HG02943 (cell line): ENCODE data around the gene CDCA4.

Source experiments
- ATAC-seq: cut with Tn5 transposase; IDR thresholded peaks from one replicate; pipeline ENCODE4 v1.9.1; 2021; ENCODE audit warnings: mild to moderate bottlenecking, low read depth, moderate library complexity; ENCODE audit not compliant: unreplicated experiment

The CDCA4 gene

DNA sequence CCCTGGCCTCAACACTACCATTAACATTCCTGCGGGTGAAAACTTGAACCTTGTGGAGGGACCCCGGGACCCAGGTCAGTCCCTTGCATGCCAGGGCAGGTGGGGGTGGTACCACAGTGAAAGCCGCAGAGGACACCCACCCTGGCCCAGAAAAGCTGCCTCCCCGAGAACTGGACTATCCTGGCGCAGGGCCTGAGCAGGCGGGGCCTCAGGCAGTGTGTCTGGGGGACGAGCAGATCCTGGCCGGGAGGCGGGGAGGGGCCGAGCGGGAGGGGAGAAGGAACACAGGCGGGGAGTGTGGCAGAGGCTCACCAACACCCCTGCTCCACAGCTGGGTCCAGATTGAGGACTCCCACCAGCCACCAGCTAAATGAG is 52.7 kb downstream of the CDCA4 start:
- ATAC-seq, result no peak

- ATAC-seq, result no peak
These were observed 53.3 kb downstream of the CDCA4 start for GRCh38 chr14:104967386-104968152.

GRCh38 chr14:104966981-104967385 is 53.9 kb downstream of the CDCA4 start:
- no peak for ATAC-seq

DNA sequence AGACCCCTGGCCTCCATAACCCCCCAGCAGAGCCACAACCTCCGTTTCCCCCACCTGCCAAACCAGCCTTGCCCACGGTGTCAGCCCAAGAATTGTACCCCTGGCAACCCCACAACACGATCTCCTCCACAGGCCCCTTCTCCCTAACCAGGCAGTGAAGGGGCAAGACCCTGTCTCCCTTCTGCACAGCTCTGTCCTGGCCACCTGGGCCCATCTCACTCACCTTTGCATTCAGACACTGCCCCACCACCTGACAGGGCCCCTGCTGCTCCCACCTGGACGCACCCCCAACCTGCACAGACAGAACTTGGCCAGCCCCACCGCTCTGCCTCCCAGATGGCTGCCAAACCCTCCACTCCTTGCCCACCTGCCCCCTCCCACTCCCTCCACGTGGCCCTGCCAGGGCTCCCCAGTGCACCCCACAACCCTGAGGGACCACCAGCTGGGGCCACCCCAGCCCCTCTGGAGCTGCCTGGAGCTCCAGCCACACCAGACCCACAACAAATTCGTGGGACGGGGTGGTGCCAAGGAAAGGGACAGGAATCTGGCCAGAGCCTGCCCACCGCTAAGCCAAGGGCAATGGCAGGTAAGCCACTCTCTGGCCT is 54.5 kb downstream of the CDCA4 start:
- ATAC-seq, result no peak

DNA sequence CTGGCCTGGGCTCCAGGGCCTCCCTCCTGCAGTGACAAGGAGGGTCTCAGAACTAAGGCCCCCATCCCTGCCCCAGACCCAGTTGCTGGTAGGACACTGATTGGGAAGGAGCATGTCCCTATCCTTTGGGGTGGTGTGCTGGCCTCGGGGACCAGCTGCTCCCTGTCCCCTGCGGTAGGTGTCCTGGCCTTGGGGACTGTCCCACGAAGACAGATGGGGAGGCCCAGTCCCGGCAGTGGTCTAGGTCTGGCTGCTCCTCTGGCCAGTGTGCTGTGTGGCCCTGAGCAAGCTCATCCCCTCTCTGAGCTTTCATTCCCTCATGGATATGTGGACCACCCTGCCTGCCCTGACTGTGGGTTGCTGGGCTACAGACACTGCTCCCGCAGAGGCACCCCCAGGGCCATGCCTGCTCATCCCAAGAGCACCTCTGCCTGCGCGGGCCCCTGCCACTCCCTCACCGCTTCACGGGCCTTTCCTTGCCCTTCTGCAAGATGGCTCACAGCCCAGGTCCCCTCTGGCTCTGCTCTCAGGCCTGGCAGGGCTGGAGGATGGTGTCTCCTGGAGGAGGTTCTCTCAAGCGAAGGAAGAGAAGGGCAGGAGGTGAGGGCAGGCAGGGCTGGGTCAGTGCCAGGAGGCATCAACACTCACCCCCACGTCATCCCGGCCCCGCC is 55.2 kb downstream of the CDCA4 start:
- ATAC-seq, result no peak

- ATAC-seq, result no peak
These were observed 56.3 kb downstream of the CDCA4 start for GRCh38 chr14:104964546-104964945.
